Stimulated activated CD4-positive, alpha-beta T cell treated with anti-CD3 and anti-CD28 coated beads, TNF-alpha, amount 100 ng/mL, for 1 hour (primary cell): Measurements from ENCODE around the gene ABHD8.

Source experiments
- DNase-seq, 3 donors: peaks; one replicate each; pipeline ENCODE4 v3.0.0-alpha.2; 2020; ENCODE audit warnings: low read depth in 3 of 3, low spot score in 1 of 3

The ABHD8 gene

DNA sequence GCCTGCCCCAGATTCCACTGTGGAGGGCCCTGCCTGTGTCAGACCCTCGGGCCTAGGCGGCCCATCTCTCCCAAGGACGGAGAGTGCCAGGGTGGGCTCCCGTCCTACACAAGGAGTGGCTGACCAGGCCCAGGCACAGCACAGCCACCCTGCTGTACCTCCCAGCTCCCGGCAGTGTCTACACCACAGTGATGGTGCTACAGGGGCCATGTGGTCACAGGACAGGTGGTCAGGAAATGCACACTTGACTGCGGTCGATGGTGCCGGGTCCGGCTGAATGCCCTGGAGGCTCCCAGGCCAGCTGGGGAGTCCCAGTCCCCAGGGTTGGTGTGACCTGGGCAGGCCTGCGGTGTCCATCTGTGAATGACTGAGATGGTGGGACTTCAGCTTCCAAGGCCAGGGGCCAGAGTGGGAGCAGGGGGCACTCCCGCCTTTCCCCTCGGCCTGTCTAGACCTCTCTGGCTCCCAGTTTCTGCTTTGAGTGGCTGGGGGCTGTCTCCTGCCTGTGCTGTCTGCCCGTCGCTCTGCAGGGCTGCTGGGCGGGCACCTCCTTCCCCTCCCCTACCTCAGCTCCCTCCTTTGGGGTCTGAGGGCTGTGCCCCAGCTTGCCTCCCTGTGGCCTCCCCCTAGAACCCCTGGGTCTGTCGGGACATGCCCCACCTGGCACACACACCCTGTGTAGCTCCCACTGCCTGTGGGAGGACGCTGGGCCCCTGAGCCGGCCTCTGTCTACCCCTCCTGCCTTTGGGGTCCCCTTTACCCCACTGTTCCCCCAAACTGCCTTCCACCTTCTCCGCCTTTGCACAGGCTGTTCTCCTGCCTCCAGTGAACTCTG, 18.6 kb upstream of the ABHD8 start:
- DNase-seq: no peak

DNA sequence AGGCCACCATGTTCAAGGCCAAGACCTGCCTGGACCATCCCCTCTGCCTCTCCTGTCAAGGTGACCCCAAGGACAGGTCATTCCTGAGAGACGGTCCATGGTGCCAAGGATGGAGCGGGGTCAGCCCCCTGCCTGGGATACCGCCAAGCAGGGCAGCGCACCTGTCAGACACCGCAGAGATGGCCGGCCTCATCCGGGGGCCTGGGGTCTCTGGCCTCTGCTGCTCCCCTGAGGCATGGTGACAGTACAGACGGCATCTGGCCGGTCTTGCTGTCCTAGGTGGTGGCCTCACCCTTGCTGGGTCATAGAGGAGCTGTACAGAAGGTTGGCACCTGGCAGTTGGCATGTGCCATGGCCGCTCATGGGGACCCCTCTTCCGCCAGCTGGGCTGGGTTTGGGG, 17.2 kb upstream of the ABHD8 start:
- no peak for DNase-seq

DNA sequence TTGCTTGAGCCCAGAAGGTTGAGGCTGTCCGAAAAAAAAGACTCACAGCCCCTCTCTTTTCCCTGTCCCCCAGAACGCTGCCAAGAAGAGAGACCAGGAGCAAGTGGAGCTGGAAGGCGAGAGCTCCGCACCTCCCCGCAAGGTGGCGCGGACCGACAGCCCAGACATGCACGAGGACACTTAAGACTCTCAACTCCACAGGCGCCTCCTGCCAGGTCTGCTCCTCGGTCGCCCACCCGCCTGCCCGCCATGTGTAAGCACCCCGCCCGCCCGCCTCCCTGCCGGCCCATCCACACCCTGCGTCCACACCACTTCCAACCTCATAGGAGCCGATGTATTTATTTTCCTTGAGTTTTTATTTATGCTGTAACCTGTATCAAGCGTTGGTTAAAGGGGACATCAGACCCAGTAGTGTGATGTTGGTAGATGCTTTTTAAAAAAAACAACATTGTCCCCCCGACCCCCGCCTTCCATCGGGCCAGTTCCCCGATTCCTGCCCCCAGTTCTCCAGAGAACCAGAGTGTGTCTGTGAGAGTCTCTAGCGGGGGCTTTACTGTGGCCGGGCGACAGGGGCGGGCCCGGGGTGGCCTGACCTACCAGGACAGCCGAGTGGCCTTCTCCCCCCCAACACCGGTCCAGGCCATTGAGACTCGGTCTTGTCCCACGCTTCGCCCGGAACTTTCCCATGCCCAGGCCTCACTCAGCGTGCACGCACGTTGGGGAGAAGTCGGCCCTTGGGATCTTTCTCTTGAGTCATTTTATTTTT, 16.4 kb upstream of the ABHD8 start:
- DNase-seq: no peak

DNA sequence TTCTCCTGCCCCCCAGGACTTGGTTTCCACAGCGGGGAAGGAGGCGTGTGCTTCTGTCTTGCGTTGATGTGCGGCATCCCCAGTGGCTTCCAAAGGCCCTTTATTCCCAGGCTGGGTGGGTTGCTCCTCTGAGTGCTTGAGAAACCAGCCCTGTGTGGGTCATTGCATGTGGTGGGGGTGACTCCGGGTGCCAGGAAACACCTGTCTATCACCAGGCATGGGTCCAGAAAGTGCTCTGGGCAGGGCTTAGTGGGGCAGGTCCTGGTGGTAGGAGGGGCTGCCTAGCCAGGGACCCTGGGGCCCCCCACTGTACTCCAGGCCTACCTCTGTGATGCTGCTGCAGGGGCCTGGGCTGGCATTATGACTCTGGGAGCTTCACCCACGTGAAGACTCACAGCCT, 15.7 kb upstream of the ABHD8 start:
- DNase-seq: no peak

DNA sequence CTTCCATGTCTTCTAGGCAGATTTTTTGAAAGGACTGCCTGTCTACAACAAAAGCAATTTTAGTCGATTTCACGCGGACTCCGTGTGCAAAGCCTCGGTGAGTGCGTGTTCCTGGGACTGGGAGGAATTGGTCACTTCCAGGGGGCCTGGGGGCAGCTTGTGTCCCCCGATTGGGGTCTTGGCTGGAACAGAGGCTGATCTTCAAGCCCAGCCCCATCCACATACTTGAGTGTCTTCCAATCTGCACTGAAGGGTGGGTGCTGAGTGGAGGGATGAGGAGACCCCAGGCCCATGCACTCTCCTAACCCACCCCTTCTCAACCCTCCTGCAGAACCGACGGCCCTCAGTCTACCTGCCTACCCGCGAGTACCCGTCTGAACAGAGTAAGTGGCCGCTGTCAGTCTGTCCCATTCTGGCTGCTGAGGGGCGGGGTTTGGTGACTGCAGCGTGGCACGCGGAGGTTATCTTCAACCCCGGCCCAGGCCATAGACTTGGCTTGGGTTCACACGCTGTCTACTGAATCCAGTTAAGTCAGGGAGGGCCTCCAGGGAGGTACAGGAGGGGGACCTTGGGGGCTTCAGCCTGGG, 10.9 kb upstream of the ABHD8 start:
- DNase-seq: no peak

DNA sequence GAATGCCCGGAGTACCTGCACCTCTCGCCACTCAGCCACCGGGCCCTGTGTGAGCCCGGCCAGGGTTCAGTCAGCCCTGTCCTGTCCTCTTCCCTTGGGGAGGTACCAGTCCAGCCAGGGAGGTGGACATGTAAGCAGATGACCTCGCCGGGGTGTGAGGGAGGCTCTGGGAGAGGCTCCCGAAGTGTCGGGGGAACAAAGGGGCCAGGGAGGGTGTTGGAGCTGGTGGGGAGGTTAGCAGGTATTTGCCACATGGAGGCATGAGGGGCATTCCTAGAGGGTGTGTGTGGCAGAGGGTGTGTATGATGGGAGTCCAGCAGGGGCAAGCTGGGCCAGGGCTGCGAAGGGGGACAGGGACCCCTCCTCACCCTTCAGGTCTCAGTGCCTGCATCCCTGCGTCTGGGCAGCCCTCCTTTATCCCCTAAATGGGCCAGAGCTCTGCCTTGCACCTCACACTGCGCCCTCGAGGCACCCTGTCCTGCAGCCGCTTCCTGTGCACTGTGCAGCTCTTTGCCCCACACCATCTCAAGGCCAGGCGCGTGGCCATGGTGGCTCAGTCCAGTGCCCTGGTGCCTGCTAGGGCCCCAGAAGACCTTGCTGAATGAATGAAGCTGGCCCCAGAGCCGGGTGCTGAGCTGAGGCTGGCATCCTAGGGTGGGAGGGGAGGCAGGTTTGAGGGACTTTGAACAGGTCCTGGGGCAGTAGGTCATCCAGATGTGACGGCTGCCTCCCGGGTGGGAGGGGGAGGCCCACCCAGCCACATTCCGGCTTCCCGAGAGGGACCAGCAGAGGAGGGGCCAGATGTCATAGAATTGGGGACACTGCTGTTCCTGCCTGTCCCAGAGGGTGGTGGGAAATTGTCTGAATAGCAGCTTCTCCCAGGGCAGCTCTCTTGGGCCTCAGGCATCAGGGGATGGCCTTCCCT, 9.2 kb upstream of the ABHD8 start:
- no peak for DNase-seq

DNA sequence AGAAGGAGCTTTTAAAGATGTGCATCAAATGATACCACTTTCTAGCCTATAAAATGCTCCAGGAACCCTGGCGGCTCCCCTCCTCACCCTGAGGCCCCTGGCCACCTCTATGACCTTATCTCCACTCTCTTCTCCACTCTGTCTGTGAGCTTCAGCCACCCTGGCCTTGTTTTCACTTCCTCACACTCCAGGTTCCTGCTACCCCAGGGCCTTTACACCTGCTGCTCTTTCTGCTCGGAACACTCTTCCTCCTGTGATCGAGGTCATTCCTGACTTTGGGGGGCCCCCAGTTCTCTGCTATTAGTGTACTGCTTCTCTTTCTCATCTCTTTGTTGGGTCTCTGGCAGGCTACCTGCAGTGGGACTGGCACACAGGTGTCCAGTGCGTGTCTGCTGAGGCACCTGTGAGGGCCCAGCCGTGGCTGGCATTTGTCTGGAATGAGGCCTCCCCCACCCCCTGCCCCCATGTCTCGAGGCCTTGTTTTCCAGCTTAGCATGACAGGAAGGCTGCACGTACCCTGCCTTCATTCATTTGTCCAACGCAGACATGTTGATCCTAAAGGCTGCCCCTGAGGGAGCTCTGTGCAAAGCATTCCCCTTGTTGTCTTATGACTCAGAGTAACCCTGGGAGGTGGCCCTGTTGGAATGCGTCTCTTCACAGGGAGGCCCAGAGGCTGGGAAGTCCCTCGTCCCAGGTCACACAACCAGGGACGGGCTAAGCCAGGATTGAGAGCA, 8.4 kb upstream of the ABHD8 start:
- DNase-seq: no peak

DNA sequence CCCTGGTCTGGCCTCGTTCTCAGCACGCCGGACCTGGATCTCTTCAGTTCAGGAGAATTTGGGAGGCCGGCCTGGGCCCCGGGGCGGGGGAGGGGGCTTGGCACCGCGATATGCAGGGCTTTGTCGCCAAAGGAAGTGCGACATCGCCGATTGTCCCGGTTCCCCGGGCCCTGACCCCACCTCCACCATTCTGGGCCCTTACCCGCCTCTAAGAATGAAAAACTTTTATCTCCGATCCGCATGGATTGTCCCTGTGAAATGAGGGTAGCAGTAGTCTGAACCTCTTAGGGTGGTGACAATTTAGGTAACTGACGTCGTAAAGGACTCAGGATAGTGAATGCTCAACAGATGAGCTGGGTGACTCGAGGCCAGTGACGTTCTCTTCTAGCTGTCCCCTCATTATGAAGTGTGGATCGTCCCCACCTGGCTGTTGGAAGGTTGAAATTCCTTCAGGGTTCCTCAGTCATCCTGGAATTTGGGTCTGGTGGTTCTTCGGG, 6.8 kb upstream of the ABHD8 start:
- DNase-seq: no peak

DNA sequence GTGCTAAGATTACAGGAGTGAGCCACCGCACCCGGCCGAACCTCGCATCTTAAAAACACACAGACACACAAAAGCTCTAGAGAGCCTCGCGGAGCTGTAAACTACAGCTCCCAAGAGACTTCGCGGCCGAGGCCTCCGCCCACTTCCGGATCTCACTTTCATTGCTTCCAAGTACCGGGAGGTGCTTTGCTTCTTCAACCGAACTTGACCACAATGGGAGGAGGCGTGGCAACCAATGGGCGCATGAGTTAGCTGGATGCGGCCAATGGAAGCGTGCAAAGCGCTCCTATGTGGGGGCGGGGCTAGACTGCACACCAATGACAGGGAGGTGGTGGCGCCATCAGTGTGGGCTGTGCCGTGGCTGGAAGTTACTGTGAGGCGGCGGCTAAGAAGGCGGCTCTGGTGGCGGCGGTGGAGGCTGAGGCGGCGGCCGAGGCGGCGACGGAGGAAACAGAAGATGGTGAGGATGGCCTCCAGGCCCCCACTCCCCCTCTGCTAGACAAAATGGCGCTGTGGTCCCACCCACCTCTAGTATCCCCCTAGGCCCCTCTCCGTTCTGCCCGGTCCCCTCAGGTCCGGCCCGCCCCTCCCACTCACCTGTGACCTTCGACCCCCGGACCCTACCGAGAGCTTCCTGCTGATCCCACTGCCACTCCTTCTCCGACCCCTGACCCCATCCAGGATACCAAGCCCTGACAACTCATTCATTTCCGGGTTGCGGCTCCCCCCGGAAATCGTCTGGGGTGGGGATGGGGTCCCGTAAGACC, 6.2 kb upstream of the ABHD8 start, which contains the start of gene DDA1:
DDA1 (plus strand) TSS at position 366 of the 767 bp plus-strand sequence; CDS start at position 458, 92 bp downstream.
- DNase-seq: peak; percentile 88 to 99 (median 97)

DNA sequence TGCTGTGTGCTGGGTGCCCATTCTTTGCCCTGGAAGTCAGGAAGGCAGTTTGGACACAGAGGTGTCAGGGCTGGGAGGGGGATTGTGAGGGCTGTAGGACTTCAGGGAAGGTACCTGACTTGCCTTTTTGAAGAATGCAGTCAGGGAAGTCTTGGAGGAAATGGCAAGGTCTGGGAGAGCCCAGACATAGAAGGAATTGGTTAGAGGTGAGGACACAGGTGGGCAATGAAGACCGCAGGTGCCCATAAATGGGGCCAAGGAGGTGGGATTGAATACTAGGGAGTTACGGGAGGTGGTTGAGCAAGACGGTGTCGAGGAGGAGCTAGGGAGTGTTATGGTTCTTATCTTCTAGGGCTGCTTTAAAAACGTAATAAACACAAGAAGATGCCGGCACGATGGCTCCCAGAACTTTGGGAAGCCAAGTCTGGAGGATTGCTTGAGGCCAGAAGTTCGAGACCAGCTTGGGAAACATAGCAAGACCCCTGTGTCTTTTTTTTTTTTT, 4.7 kb upstream of the ABHD8 start:
- DNase-seq: no peak

DNA sequence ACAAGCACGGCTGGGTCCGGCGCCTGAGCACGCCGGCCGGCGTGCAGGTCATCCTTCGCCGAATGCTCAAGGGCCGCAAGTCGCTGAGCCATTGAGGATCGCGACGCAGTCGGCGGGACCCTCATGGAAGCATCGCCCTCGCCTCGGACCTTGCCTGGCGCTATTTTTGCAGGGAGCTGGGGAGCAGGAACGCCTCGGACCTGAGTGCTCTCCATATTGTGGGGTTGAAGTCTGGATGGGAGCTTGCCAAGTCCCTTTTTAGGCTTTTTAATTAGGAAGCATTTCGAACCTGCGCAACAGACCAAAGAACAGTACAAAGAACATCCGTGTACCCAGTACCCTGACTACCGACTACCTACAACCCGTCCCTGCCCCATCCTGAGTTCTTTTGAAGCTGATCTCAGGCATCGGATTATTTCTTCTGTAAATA, 3.1 kb upstream of the ABHD8 start:
- no peak for DNase-seq

DNA sequence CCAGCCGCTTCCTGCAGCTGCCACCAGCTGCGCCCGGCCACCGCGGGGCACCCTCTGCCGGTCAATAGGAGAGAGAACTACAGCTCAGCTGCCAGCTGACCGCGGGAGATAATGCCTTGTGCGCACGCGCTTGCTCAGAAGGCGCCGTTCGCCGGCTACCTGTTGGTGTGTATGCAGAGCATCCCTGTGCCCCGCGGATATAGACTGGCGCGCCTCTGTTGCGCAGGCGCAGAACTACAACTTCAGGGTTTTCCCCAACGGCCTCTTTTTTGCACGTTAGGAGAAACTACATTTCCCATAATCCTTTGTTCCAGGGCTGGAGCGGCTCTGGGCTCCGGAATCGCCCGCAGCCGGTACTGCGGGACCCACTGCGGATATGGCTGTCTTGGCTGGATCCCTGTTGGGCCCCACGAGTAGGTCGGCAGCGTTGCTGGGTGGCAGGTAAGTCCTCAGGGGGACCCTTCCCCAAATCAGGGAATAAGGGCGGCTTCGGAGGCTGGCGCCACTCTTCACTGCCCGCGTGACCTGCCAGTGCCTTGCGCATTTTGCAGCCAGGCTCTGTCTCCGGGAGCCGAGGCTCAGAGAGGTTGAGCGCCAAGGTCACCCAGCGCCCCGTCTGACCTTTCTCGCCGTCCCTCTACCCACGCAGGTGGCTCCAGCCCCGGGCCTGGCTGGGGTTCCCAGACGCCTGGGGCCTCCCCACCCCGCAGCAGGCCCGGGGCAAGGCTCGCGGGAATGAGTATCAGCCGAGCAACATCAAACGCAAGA, 2.5 kb upstream of the ABHD8 start, which contains the start of gene MRPL34:
MRPL34 (plus strand) TSS at position 356 of the 768 bp plus-strand sequence; CDS start at position 377, 21 bp downstream.
- peak; percentile 81 to 93 (median 88) for DNase-seq

DNA sequence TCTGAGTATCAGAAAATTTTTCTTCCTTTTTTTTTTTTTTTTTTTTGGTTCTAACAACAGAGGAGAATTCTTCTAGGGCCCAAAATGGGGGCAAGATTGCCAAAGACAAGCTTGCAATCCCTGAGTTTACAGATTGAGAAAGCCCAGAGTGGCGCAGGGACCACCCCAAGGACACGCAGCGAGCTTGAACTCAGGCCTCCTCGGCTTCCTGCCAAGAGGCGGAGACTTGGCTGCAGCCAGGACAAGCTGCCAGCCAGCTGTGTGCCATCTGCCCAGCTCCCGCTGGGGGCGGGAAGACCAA, 1.9 kb upstream of the ABHD8 start:
- no peak for DNase-seq

DNA sequence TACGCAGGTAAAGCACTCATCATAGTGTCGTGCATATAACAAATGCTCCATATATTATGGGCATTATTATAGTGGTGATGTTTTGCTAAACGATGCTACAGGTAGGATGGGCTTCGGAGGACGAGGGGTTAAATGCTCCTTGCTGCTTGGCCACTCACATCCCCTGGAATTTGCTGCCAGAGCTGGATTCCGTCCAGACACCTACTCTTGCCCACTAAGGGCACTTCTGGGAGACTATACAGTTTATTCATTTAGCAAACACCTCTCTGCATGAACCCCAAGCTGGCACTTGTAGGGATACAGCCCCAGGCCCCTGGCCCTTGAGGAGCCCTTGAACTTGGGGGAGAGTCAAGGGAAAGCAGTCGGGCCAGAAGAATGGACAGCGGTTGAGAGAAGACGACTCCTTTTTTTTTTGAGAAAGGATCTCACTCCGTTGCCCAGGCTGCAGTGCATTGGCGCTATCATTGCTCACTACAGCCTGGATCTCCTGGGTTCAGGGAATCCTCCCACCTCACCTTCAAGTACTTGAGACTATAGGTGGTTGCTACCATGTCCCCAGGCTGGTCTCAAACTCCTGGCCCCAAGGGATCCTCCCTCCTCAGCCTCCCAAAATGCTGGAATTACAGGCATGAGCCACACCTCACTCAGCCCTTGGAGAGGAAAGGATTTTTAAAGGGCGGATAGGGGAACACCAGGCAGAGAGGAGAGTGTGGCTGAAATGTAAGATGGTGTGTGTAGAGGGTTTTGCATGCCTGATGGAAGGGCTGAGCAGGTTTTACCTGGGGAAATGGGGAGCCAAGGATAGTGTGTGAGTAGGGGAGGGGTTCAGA, 1.4 kb upstream of the ABHD8 start:
- no peak for DNase-seq

DNA sequence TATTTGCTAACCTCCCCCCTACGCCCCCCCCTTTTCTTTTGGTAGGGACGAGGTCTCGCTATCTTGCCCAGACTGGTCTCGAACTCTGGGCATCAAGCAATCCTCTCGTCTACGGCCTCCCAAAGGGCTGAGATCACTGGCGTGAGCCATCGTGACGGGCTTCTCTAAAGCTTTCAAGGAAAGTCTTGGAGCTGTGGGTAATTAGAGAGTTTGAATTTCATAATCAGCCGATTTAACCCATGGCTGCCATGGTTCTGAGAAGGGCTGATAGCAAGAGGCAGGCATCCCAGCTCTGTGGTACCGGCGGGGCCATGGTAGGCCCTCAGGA, 679 bp upstream of the ABHD8 start:
- no peak for DNase-seq

DNA sequence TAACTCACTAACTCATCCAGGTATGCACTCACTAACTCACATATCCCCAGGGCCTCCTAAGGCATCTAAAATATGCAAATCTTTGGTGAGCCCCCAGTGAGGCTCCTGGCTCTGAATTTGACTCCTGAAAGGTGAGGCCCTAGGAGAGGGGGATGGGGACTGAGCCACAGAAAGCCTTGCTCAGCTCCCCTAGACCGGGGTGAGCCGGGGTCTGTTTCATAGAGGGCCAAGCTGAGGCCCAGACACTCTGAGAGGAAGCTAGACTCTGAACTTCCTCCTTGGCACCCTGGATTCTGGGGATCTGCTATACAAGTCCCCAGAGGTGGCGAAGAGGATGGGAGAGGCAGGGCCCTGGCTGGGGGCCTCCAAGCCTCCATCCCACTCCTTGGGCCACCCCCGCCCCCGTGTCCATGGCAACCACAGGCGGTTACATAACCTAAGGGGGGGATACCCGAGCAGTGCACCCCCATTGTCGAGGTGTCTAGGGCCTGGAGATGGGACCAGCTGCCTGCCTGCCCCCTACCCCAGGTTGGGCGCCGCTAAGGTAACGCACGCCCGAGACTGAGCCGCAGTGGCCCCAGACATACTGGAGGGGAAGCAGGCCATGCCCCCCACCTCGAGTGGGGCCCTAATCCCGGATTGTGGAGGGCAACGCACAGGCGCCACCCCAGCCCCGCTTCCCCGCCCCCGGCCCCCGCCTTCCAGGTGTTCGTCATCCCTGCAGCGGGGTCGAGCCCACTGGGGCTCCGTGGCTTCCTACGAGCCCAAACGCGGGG, 646 bp downstream of the ABHD8 start:
- no peak for DNase-seq
